K562 (cell line): ENCODE measurements around the gene NECTIN1. TPM values are rescaled to one million over a fixed set of nuclear protein-coding genes. Genes with fewer than 3 reads are reported as not detected.
A peak's percentile ranks its signal among the peaks of the same experiment; 100 is the strongest.

Experiments used
- CTCF ChIP-seq, 3 experiments: IDR thresholded peaks in 2 of 3; conservative IDR thresholded peaks in 1 of 3; 2 replicates each; pipeline ENCODE4 v1.5.1; 2011 to 2012; ENCODE audit warnings: low read length in 3 of 3, mild to moderate bottlenecking in 3 of 3, control low read depth in 2 of 3, improper control_type of control experiment in 1 of 3, inconsistent platforms in 1 of 3, low read depth in 1 of 3, mixed read lengths in 1 of 3, moderate library complexity in 1 of 3; ENCODE audit not compliant: insufficient read depth in 2 of 3
- FOXK1 ChIP-seq: sonication (generic); formaldehyde crosslinking; IDR thresholded peaks from 2 replicates; pipeline ENCODE4 v1.8.0; 2022; ENCODE audit warnings: missing genetic modification reagents, mild to moderate bottlenecking, borderline replicate concordance
- FOXK2 ChIP-seq, 2 experiments: fragments of 450-650 bp; IDR thresholded peaks in 1 of 2; conservative IDR thresholded peaks in 1 of 2; 2 replicates each; pipeline ENCODE4 v1.6.1; 2016; ENCODE audit warnings: low read depth in 2 of 2, mild to moderate bottlenecking in 1 of 2
- HIVEP1 ChIP-seq: fragments of 250-450 bp; sonication (Bioruptor Pico); IDR thresholded peaks from 2 replicates; pipeline ENCODE4 v1.4.0; 2020; ENCODE audit warnings: mild to moderate bottlenecking
- NFATC3 ChIP-seq: fragments of 450-650 bp; IDR thresholded peaks from 2 replicates; pipeline ENCODE4 v1.6.1; 2017; ENCODE audit warnings: mild to moderate bottlenecking
- PHTF2 ChIP-seq: fragments of 250-450 bp; sonication (Bioruptor Pico); IDR thresholded peaks from 2 replicates; pipeline ENCODE4 v1.5.0; 2021; ENCODE audit warnings: mild to moderate bottlenecking
- PML ChIP-seq: IDR thresholded peaks from 2 replicates; pipeline ENCODE4 v1.6.1; 2012; ENCODE audit warnings: low read length, inconsistent platforms
- TBL1XR1 ChIP-seq, 2 experiments: IDR thresholded peaks; 2 replicates each; pipeline ENCODE4 v1.6.1; 2012; ENCODE audit warnings: improper control_type of control experiment in 2 of 2, low read length in 2 of 2, mild to moderate bottlenecking in 1 of 2
- THRAP3 ChIP-seq: fragments of 450-650 bp; IDR thresholded peaks from 2 replicates; pipeline ENCODE4 v1.6.1; 2016; ENCODE audit warnings: mild to moderate bottlenecking, inconsistent platforms, borderline replicate concordance
- ZBTB40 ChIP-seq, 2 experiments: fragments of 450-650 bp in 1 of 2; sonication (generic) in 1 of 2; formaldehyde crosslinking in 1 of 2; IDR thresholded peaks; 2 replicates each; pipeline versions ENCODE4 v1.7.1 to v1.9.0; 2016 to 2022; ENCODE audit warnings: inconsistent platforms in 1 of 2, mild to moderate bottlenecking in 1 of 2, missing genetic modification reagents in 1 of 2
- ZNF134 ChIP-seq: fragments of 250-450 bp; sonication (Bioruptor Pico); conservative IDR thresholded peaks from 2 replicates; pipeline ENCODE4 v1.4.0; 2020
- ZNF212 ChIP-seq: fragments of 450-650 bp; formaldehyde crosslinking; IDR thresholded peaks from 2 replicates; pipeline ENCODE4 v1.4.0; 2020; ENCODE audit warnings: mild to moderate bottlenecking
- ZNF398 ChIP-seq: fragments of 250-450 bp; sonication (Bioruptor Pico); IDR thresholded peaks from 2 replicates; pipeline ENCODE4 v1.8.0; 2021; ENCODE audit warnings: moderate library complexity, mild to moderate bottlenecking, inconsistent platforms
- ZNF57 ChIP-seq: fragments of 450-650 bp; formaldehyde crosslinking; IDR thresholded peaks from 2 replicates; pipeline ENCODE4 v1.4.0; 2020; ENCODE audit warnings: mild to moderate bottlenecking, moderate library complexity
- ZNF778 ChIP-seq: fragments of 450-650 bp; formaldehyde crosslinking; IDR thresholded peaks from 2 replicates; pipeline ENCODE4 v1.4.0; 2020; ENCODE audit warnings: mild to moderate bottlenecking, moderate library complexity
- polyA plus RNA-seq, 8 experiments: library from polyadenylated mRNA; depleted of rRNA in 4 of 8; stranded (reverse) in 5 of 8; unstranded in 3 of 8; fragments of >200 nt; fragmentation: Nextera tagmentation in 2 of 8; fragmentation: Illumina TruSeq in 1 of 8; extraction: Ambion mirVana in 2 of 8; extraction: Trizol in 1 of 8; gene quantifications; 2 replicates each; pipeline versions ENCODE4 v1.2.1 to v1.2.3, GENCODE V29; 2011 to 2014; ENCODE audit warnings: inconsistent platforms in 1 of 8, missing spikeins in 1 of 8
- total RNA-seq, 7 experiments: library from RNA; depleted of rRNA in 6 of 7; stranded (reverse); fragments of >200 nt in 6 of 7; fragmentation: Illumina TruSeq in 2 of 7; extraction: Trizol in 2 of 7; gene quantifications; 2 replicates each; pipeline versions ENCODE4 v1.2.1 to v1.2.3, GENCODE V29; 2011 to 2021; ENCODE audit warnings: low replicate concordance in 1 of 7

Gene NECTIN1
- total and polyA plus RNA-seq, 9 of the 15 experiments (the other 6 are each of a cell fraction or from before 2014, with no cell fraction given), result 0.09 to 0.53 (median 0.23) TPM; not detected in 2

- TF ChIP-seq THRAP3, result no peak
- TF ChIP-seq ZNF212 (CRISPR knock-in tag), result no peak
- peak in 1 of 2 experiments; percentile 64; a peak in 2 of 4 replicates for TF ChIP-seq TBL1XR1 (IDR thresholded peaks at IDR 0.05; ENCODE audit: low read length in 2 of 2)
- no peak for TF ChIP-seq CTCF (IDR thresholded peaks at IDR 0.05 in 2 of 3, conservative IDR thresholded peaks at IDR 0.05 in 1 of 3; ENCODE audit: insufficient read depth in 2 of 3, low read depth in 1 of 3, low read length in 3 of 3)
- TF ChIP-seq NFATC3, result no peak
- TF ChIP-seq HIVEP1, result no peak
- peak; percentile 81 for TF ChIP-seq PML
- no peak for TF ChIP-seq ZNF57 (CRISPR knock-in tag)
- TF ChIP-seq ZNF134 (CRISPR knock-in tag), result peak; percentile 57
- no peak for TF ChIP-seq ZNF398
- no peak for TF ChIP-seq FOXK2 (conservative IDR thresholded peaks at IDR 0.05 in 1 of 2, IDR thresholded peaks at IDR 0.05 in 1 of 2; ENCODE audit: low read depth in 2 of 2)
- TF ChIP-seq FOXK1 (CRISPR knock-in tag), result no peak
- no peak for TF ChIP-seq PHTF2 (CRISPR knock-in tag)
- peak; percentile 74 for TF ChIP-seq ZBTB40 (IDR thresholded peaks at IDR 0.05)
- TF ChIP-seq ZBTB40 (CRISPR knock-in tag; IDR thresholded peaks at IDR 0.05), result no peak
- no peak for TF ChIP-seq ZNF778 (CRISPR knock-in tag)
Measured at GRCh38 chr11:119594639-119595249, 134.3 kb downstream of the NECTIN1 start (continued).
